Superior temporal gyrus (tissue), 1 donor: ENCODE data around the gene NUFIP2.
"Not testable (repeated sequence)": the region's sequence is repeated elsewhere in the genome, so short reads cannot be mapped to it uniquely, and the experiment has no call there.

Source experiments
- DNase-seq: peaks from one replicate; pipeline ENCODE4 v3.0.0-alpha.2; 2016; ENCODE audit errors: extremely low spot score

NUFIP2 gene

DNA sequence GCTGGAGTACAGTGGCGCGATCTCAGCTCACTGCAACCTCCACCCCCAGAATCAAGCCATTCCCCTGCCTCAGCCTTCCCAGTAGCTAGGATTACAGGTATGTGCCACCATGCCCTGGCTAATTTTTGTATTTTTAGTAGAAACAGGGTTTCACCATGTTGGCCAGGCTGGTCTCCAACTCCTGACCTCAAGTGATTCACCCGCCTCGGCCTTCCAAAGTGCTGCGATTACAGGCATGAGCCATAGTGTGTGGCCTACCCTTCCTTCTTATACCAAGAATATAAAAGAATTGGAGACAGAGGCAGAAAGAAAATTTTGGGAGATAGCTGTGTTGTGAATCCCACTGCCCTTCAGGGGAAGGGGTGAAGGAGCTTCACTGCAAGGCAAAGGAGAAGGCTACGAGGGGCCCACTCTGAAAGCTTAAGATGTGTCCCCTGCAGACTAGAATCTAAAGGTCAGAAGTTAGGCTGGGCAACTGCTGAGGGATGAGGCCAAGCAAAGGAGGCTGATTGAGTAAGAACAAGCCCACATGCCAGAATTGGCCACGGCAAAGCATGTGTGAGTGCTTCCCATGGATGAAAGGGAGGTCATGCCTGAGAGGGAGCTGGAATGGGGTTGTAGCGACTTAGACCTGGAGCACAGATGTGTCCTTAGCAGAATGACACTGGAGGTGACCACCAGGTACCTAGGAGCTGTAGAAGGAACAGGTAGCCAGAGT is 55.7 kb downstream of the NUFIP2 start:
- DNase-seq = no peak

DNA sequence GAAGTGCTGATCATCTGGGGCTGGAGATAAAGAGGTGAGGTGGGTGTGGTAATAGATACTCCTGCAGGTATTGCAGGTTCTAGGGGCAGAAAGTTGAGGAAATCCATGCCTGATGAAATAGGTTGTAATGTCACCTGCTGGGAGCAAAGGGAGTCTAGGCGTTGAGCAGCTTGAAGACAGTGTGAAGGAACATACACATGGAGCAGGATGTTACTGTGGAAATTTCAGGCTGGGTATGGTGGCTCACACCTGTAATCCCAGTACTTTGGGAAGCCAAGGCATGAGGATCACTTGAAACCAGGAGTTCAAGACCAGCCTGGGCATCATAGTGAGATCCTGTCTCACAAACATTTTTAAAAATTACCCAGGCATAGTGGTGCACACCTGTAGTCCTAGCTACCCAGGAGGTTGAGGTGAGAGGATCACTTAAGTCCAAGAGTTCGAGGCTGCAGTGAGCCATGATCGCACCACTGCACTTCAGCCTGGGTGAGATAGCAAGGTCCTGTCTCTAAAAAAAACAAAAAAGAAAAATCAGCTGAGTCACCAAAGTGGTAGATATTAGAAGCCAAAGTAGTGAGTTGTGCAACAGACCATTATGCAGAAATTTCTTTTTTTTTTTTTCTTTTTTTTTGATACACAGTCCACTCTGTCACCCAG is 56.3 kb downstream of the NUFIP2 start:
- no peak for DNase-seq

DNA sequence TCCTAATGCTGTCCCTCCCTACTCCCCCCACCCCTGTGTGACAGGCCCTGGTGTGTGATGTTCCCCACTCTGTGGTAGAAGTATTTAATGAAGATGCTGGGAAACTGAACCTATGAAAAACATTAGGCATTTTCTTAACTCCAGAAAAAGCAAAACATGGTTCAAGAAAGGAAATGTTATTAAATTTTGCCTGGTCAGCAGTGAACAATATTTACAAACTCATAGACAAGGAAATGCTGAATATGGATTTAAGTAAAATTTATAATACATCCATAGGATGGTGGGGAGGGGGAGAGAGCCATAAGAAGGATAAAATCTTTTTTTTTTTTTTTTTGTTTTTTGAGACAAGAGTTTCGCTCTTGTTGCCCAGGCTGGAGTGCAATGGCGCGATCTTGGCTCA is 58.0 kb downstream of the NUFIP2 start:
- DNase-seq = no peak

DNA sequence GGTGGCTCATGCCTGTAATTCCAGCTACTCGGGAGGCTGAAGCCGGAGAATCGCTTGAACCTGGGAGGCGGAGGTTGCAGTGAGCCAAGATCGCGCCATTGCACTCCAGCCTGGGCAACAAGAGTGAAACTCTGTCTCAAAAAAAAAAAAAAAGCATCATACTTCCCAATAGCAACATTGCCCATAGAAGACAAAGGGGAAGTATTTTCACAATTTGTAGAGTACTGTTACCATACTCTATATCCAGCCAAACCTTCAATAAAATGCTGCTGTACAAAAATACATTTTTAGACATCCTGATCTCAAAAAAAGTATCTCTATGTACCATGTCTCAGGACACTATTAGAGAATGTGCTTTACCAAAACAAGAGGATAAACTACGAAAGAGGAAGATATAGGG is 59.0 kb downstream of the NUFIP2 start:
- not testable (repeated sequence) for DNase-seq

DNA sequence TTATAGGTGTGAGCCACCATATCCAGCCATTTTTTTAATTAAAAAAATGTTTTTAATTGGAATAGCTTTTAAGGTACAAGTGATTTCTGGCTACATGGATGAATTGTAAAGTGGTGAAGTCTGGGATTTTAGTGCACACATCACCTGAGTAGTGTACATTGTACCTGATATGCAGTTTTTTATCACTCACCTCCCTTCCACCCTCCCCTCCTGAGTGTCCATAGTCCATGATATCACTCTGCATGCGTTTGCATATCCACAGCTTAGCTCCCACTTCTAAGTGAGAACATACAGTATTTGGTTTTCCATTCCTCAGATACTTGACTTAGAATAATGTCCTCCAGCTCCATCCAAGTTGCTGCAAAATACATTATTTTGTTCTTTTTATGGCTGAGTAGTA is 60.6 kb downstream of the NUFIP2 start:
- no peak for DNase-seq

DNA sequence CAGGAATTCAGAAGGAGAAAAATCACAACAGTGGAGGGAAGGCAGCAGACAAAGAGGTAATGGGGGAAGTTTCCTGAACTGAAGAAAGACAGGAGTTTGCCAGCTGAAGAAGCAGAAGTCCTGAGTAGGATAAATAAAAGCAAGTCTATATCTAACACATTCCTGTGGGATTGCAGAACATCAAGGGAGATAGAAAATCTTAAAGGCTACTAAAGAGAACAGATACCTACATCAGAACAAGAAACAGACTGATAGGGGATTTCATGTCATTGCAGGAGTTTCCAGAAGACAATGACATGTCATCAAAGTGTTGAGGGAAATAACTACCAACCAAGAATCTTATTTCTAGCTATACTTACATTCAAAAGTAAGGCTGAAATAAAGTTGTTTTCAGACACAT is 68.6 kb downstream of the NUFIP2 start:
- DNase-seq = no peak

DNA sequence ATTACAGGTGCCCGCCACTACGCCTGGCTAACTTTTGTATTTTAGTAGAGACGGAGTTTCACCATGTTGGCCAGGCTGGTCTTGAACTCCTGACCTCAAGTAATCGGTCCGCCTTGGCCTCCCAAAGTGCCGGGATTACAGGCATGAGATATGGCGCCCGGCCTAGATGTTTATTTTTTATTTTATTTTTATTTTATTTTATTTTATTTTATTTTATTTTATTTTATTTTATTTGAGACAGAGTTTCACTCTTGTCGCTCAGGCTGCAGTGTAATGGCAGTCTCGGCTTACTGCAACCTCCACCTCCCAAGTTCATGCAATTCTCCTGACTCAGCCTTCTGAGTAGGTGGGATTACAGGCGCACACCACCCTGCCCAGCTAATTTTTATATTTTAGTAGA is 72.6 kb downstream of the NUFIP2 start:
- DNase-seq = not testable (repeated sequence)

DNA sequence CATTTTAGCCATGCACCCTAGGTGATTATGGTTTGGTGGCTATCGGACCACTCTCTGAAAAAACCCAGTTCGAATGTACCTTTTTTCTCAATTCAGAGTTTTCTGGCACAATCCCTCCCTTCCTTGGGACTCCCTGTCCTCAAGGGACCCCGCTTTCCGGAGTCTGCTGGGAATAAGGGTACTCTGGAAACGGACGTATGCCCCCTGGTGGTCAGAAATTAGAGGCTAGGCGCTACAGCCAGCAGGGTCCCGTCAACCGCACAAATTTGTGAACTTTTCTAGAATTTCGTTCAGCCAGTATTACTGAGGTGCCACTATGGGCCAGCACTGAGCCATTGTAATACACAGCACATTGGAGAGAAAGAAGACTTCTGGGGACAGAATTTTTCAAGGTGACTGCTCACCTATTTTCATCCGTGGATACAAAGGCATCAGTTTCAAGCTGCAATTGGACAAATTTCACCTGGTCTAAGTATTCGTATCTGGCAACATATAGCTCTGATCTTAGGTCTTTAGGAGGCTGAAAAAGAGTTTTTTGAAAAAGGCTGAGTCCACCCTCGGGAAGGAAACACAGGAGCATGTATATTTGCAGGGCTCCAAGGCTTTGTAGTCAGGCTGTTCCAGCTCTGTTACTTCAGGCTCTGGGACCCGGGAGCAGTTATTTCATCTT is 74.4 kb downstream of the NUFIP2 start:
- peak; percentile 97 for DNase-seq

DNA sequence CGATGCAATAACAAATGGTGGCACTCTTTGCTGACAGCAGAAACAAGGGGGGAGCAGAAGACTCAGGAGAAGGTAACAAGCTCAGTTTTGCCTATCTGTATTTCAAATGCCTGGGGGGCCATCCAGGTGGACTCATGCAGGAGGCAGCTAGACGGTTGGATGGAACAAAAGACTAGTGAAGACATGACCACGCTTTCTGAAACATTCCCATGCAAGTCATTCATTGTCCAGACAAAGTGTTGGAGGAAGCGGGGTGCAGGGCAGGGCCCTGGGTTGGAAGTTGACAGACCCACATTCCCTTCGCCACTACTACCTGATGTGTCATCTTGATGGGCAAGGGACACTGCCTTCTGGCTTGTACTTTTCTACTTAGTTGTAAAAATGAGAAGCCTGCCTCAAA is 77.1 kb downstream of the NUFIP2 start:
- no peak for DNase-seq

DNA sequence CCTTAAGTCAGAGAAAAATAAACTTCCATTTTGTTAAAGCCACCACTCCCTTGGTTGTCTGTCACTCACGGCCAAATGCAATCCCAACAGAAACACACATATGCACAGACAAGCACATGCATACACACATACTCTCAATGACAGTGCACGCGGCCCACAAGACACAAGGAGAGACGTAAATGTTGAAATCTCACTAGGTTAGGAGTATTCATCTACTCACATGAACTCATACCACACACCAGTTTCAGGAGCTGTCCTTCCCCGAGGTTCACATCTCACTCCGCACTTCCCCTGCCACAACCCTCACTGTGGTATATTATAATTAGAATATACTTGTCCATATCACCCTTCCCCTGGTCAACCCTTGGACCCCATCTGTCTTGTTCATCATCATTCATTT is 77.8 kb downstream of the NUFIP2 start:
- no peak for DNase-seq

DNA sequence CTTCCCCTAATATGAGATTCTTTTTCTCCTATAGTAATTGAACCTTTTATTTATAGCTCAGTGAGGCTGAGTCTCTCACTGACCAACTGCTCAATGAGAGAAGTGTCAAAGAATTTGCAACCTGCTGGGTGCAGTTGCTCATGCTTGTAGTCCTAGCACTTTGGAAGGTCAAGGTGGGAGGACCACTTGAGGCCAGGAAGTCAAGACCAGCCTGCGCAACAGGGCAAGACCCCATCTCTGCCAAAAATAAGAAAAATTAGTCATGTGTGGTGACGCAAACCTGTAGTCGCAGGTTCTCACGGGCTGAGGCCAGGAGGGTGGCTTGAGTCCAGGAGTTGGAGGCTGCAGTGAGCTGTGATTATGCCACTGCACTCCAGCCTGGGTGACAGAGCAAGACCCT is 78.2 kb downstream of the NUFIP2 start:
- no peak for DNase-seq

DNA sequence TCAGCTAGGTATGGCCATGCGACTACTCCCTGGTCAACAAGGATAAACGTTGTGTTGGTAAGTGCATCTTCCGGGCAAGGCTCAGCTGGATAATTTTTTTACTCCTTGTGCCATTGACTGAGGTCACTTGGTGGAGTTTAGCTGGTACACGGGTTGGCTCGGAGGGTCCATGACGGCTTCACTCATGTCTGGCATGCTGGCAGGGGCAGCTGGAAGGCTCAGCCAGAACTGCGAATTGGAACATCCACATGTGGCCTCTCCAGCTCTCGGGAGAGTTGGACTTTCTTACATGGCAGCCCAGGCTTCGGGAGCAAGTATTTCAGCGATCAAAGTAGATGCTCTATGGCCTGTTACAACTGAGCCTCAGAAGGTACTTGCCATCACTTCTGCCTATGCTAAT is 78.8 kb downstream of the NUFIP2 start:
- no peak for DNase-seq

DNA sequence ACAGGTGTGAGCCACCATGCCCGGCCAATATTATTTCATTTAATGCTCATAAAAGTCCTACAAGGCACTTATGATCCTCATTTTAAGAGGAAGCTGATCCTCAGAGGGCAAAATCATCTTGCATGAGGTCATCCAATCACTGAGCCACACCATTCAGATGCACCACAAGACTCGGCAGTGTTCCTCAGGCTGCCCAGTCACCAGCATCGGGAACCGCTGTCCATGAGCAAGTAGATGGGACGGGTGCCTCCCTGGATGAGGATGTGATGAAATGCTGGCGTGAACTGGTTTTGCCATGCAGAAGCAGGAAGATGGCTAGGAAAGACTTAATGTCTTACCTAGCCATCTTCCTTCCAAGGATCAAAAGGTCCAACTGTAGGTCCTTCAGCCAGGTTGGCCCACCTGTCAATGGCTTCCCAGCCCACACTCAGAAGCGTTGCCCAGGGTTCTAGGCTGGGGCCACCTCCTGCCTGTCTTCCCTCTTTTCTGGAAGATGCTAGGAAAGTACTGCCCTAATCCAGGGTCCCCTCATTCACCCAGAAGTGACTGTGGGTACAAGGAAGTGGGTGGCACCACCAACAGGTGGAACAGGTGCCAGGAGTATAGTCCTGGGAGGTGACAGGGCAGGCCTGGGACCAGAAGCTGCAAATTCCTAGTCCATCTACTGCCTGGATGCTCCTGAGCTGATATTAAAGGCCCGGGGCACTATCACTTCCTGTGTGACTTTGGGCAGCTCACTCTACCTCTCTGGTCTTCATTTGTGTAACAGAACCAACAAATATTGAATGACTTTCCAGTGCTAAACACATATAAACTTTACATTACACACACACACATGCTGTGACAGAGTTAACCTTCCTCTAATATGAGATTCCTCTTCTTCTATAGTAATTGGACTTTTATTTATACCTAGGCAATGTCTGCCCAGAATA is 79.5 kb downstream of the NUFIP2 start:
- DNase-seq = no peak

DNA sequence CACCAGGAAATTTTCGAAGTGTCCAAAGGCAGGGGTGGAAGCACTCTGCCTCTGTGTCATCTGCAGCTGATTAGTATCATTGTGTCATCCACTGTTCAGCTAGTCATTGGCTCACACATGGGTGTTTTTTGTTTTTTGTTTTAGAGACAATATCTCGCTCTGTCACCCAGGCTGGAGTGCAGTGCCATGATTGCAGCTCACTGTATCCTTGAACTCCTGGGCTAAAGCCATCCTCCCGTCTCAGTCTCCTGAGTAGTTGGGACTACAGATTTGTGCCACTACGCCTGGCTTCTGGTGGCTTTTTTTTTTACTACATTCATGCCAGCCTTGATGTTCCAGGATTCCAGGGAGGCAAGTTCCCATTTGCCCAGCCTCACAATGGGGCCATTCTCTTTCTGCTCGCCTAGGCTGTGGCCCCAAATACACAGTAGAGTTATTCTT is 81.2 kb downstream of the NUFIP2 start:
- DNase-seq = peak; percentile 96

DNA sequence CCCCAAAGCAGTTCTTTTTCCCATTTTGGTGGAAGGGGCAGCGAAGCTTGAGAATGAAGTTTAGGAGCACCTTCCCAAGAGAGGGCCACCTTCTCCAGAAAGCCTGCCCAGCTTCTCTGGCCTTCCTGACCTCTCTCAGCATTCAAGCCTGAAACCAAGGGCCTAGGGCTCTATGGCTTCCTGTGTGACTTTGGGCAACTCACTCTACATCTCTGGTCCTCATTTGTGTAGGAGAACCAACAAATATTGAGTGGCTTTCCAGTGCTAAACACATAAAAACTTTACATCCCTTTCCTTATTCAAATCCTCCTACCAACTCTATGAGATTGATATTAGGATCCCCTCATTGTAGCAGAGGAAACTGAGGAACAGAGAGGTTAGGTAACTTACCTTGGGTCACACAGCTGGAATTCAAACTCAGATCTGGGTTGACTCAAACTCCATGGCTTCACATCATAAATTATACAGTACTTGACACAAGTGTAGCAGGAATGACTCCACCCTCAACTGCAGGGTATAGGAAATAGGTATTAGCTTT is 81.8 kb downstream of the NUFIP2 start:
- DNase-seq = no peak

DNA sequence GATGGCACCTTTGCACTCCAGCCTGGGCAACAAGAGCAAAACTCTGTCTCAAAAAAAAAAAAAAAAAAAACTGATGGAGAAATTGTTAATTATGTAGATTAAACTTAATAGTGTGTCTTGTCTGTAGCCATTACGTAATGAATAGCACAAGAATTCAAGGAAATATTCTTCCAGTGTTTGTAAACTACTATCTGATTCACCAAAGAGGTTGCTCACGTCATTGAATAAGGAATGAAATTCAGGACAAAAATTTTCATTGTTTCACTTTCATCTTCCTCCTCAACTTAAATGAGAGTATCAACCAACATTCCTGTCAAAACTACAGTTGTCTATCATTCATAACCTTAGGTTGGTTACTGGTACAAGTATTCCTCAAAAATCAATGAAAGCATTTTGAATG is 83.1 kb downstream of the NUFIP2 start:
- peak; percentile 49 for DNase-seq

DNA sequence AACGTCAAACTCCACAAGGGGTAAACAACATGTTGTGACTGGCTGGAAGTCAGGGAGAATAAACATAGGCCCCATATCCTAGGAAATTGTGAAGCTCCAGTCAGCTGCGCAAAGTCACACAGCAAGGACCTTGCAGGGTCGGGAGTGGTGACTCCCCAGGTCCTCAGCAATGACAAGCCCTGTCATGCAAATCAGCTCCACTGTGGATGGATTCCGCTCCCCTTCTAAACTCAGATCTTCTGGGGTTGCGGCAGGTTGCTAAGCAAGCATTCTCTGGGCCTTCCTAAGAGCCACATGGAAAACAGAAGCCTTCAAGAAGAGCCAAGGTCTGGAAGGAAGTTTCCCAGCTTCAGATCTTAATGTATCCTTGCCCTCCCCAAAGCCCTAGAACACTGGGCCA is 84.9 kb downstream of the NUFIP2 start:
- no peak for DNase-seq

DNA sequence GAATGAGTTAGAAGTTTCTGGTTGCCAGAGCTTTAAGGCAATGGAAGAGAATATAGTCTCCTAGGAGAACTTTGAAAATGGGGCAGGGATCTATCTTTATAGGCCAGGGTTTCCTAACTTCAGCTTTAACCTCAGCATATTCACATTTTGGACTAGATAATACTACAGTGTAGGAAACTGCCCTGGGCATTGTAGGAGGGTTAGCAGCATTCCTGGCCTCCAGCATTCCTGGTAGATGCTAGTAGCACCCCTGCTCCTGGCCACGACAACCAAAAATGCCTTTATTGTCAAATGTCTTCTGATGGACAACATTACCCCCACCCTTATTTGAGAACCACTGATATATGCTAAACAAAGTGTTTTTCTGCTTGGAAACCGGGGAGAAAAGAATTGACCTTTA is 86.0 kb downstream of the NUFIP2 start:
- no peak for DNase-seq
